ENCODE results near the gene SEMA4D. TPM values are rescaled to one million over a fixed set of nuclear protein-coding genes. Genes with fewer than 3 reads are reported as not detected.
"Not testable (repeated sequence)": the region's sequence is repeated elsewhere in the genome, so short reads cannot be mapped to it uniquely, and the experiment has no call there.

Gene SEMA4D
- total and polyA plus RNA-seq, 2 experiments from 2014 or later = 9.4 to 10.4 TPM

GRCh38 chr9:89346696-89347095 lies 151.2 kb downstream of the SEMA4D start:
- H3K79me2 ChIP-seq = peaks cover 3% of the 10 kb centered on the region
- TF ChIP-seq EZH2 (IDR thresholded peaks at IDR 0.05; ENCODE audit: borderline replicate concordance) (no peak), EZH2phosphoT487 (IDR thresholded peaks at IDR 0.05; ENCODE audit: low read depth, severe bottlenecking, unreplicated experiment) (no peak), CTCF (IDR thresholded peaks at IDR 0.05; ENCODE audit: poor library complexity) (no peak)
- H3K27ac ChIP-seq = no peak overlapping the region
- no peaks in the 10 kb centered on the region for H3K27me3 ChIP-seq
- no peaks in the 10 kb centered on the region for H3K4me1 ChIP-seq (ENCODE audit: insufficient read depth)
- H3K9me2 ChIP-seq (replicated peaks; ENCODE audit: insufficient read depth) = no peaks in the 10 kb centered on the region
- H3K36me3 ChIP-seq (replicated peaks; ENCODE audit: insufficient read depth, low read depth) = peaks cover 17% of the 10 kb centered on the region
- no peak overlapping the region for H3K4me3 ChIP-seq
- no peaks in the 10 kb centered on the region for H3K9me3 ChIP-seq (ENCODE audit: low read depth)
- WGBS (ENCODE audit: low lambda C conversion rate, missing lambda C conversion rate) = 98% methylated on average over 9 of the region's 9 CpGs
- DNase-seq (ENCODE audit: low spot score) = no peak
- H2AFZ ChIP-seq = no peak overlapping the region
- H3K4me2 ChIP-seq = no peak overlapping the region
- no peaks in the 10 kb centered on the region for H4K20me1 ChIP-seq (ENCODE audit: insufficient read depth, poor library complexity, severe bottlenecking)

- no peaks in the 10 kb centered on the region for H4K20me1 ChIP-seq (ENCODE audit: insufficient read depth, poor library complexity, severe bottlenecking)
- no peak for DNase-seq (ENCODE audit: low spot score)
- H3K36me3 ChIP-seq (replicated peaks; ENCODE audit: insufficient read depth, low read depth) = peaks cover 18% of the 10 kb centered on the region
- no peak overlapping the region for H3K27ac ChIP-seq
- H2AFZ ChIP-seq = no peak overlapping the region
- H3K9me3 ChIP-seq (ENCODE audit: low read depth) = no peaks in the 10 kb centered on the region
- no peaks in the 10 kb centered on the region for H3K9me2 ChIP-seq (replicated peaks; ENCODE audit: insufficient read depth)
- TF ChIP-seq CTCF (IDR thresholded peaks at IDR 0.05; ENCODE audit: poor library complexity) = no peak
- no peak for TF ChIP-seq EZH2phosphoT487 (IDR thresholded peaks at IDR 0.05; ENCODE audit: low read depth, severe bottlenecking, unreplicated experiment)
- no peak for TF ChIP-seq EZH2 (IDR thresholded peaks at IDR 0.05; ENCODE audit: borderline replicate concordance)
- H3K4me2 ChIP-seq = no peak overlapping the region
- H3K4me3 ChIP-seq = no peak overlapping the region
- 95% methylated on average over 5 of the region's 5 CpGs for WGBS (ENCODE audit: low lambda C conversion rate, missing lambda C conversion rate)
- H3K79me2 ChIP-seq = peaks cover 3% of the 10 kb centered on the region
- H3K4me1 ChIP-seq (ENCODE audit: insufficient read depth) = no peaks in the 10 kb centered on the region
- no peaks in the 10 kb centered on the region for H3K27me3 ChIP-seq
Measured at GRCh38 chr9:89345476-89345875, 152.4 kb downstream of the SEMA4D start.

DNA sequence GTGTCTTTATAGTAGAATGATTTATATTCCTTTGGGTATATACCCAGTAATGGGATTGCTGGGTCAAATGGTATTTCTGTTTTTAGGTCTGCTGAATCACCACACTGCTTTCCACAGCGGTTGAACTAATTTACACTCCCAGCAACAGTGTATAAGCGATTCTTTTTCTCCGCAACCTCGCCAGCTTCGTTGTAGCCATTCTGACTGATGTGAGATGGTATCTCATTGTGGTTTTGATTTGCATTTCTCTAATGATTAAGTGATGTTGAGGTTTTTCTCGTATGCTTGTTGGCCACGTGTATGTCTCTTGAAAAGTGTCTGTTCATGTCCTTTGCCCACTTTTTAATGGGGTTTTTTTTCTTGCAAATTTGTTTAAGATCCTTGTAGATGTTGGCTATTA lies 154.1 kb downstream of the SEMA4D start:
- H3K36me3 ChIP-seq (replicated peaks; ENCODE audit: insufficient read depth, low read depth) = peaks cover 18% of the 10 kb centered on the region
- H3K27me3 ChIP-seq; H3K9me3 ChIP-seq (ENCODE audit: low read depth); H2AFZ ChIP-seq; H4K20me1 ChIP-seq (ENCODE audit: insufficient read depth, poor library complexity, severe bottlenecking); H3K27ac ChIP-seq; DNase-seq (ENCODE audit: low spot score); H3K9me2 ChIP-seq (replicated peaks; ENCODE audit: insufficient read depth); H3K4me3 ChIP-seq; H3K4me2 ChIP-seq; H3K79me2 ChIP-seq; H3K4me1 ChIP-seq (ENCODE audit: insufficient read depth): not testable (repeated sequence)
- WGBS (ENCODE audit: low lambda C conversion rate, missing lambda C conversion rate) = 97% methylated on average over 7 of the region's 7 CpGs

- H3K9me3 ChIP-seq (ENCODE audit: low read depth) = no peaks in the 10 kb centered on the region
- WGBS (ENCODE audit: low lambda C conversion rate, missing lambda C conversion rate) = 97% methylated on average over 1 of the region's 1 CpG
- H3K4me1 ChIP-seq (ENCODE audit: insufficient read depth) = no peaks in the 10 kb centered on the region
- no peak overlapping the region for H3K27ac ChIP-seq
- H3K36me3 ChIP-seq (replicated peaks; ENCODE audit: insufficient read depth, low read depth) = peaks cover 18% of the 10 kb centered on the region
- peaks cover 3% of the 10 kb centered on the region for H3K79me2 ChIP-seq
- H2AFZ ChIP-seq = no peak overlapping the region
- H3K9me2 ChIP-seq (replicated peaks; ENCODE audit: insufficient read depth) = no peaks in the 10 kb centered on the region
- no peaks in the 10 kb centered on the region for H4K20me1 ChIP-seq (ENCODE audit: insufficient read depth, poor library complexity, severe bottlenecking)
- no peak for DNase-seq (ENCODE audit: low spot score)
- H3K4me2 ChIP-seq = no peak overlapping the region
- TF ChIP-seq CTCF (IDR thresholded peaks at IDR 0.05; ENCODE audit: poor library complexity) (no peak), EZH2 (IDR thresholded peaks at IDR 0.05; ENCODE audit: borderline replicate concordance) (no peak), EZH2phosphoT487 (IDR thresholded peaks at IDR 0.05; ENCODE audit: low read depth, severe bottlenecking, unreplicated experiment) (no peak)
- no peak overlapping the region for H3K4me3 ChIP-seq
- no peaks in the 10 kb centered on the region for H3K27me3 ChIP-seq
Measured at GRCh38 chr9:89342948-89343347, 155.0 kb downstream of the SEMA4D start.
